Hepatocyte (in vitro differentiated cells): ENCODE results near the gene ARHGAP10. TPM values are rescaled to one million over a fixed set of nuclear protein-coding genes. Genes with fewer than 3 reads are reported as not detected.

ENCODE experiments used
- DNase-seq: peaks from one replicate; pipeline ENCODE4 v3.0.0-alpha.2; 2016; ENCODE audit warnings: low spot score
- H2AFZ ChIP-seq: fragments of 200-600 bp; sonication (generic); 2 replicates; pipeline ENCODE4 v1.6.0; 2016; ENCODE audit warnings: antibody characterized with exemption, mild to moderate bottlenecking
- H3K27ac ChIP-seq: fragments of 200-600 bp; sonication (generic); 2 replicates; pipeline ENCODE4 v1.5.1; 2016; ENCODE audit warnings: mild to moderate bottlenecking
- H3K27me3 ChIP-seq: fragments of 200-600 bp; sonication (generic); 2 replicates; pipeline ENCODE4 v1.6.1; 2016
- H3K36me3 ChIP-seq: fragments of 200-600 bp; sonication (generic); replicated peaks from 2 replicates; pipeline ENCODE4 v1.5.1; 2016; ENCODE audit warnings: low read depth; ENCODE audit not compliant: insufficient read depth
- H3K4me1 ChIP-seq: fragments of 200-600 bp; sonication (generic); 2 replicates; pipeline ENCODE4 v1.5.1; 2016; ENCODE audit warnings: mild to moderate bottlenecking, moderate library complexity; ENCODE audit not compliant: insufficient read depth
- H3K4me2 ChIP-seq: fragments of 200-600 bp; sonication (generic); 2 replicates; pipeline ENCODE4 v1.6.0; 2016
- H3K4me3 ChIP-seq: fragments of 200-600 bp; sonication (generic); 2 replicates; pipeline ENCODE4 v1.5.1; 2016; ENCODE audit warnings: mild to moderate bottlenecking
- H3K79me2 ChIP-seq: fragments of 200-600 bp; sonication (generic); 2 replicates; pipeline ENCODE4 v1.6.0; 2017; ENCODE audit warnings: mild to moderate bottlenecking
- H3K9me2 ChIP-seq: fragments of 200-600 bp; sonication (generic); replicated peaks from 2 replicates; pipeline ENCODE4 v1.6.0; 2017; ENCODE audit warnings: mild to moderate bottlenecking; ENCODE audit not compliant: insufficient read depth
- H3K9me3 ChIP-seq: fragments of 200-600 bp; sonication (generic); 2 replicates; pipeline ENCODE4 v1.5.1; 2016; ENCODE audit warnings: low read depth, mild to moderate bottlenecking
- H4K20me1 ChIP-seq: fragments of 200-600 bp; sonication (generic); 2 replicates; pipeline ENCODE4 v1.6.0; 2016; ENCODE audit warnings: mild to moderate bottlenecking; ENCODE audit not compliant: insufficient read depth, poor library complexity, severe bottlenecking
- CTCF ChIP-seq: fragments of 200-600 bp; sonication (generic); IDR thresholded peaks from 2 replicates; pipeline ENCODE4 v1.5.1; 2016; ENCODE audit warnings: antibody characterized with exemption, mild to moderate bottlenecking; ENCODE audit not compliant: poor library complexity
- EZH2 ChIP-seq: fragments of 200-600 bp; sonication (generic); IDR thresholded peaks from 2 replicates; pipeline ENCODE4 v1.6.1; 2016; ENCODE audit warnings: antibody characterized with exemption, mild to moderate bottlenecking, borderline replicate concordance
- EZH2phosphoT487 ChIP-seq: fragments of 200-600 bp; sonication (generic); IDR thresholded peaks from one replicate; pipeline ENCODE4 v1.6.1; 2018; ENCODE audit warnings: antibody characterized with exemption, mild to moderate bottlenecking, low read depth, moderate library complexity; ENCODE audit not compliant: unreplicated experiment, severe bottlenecking
- WGBS: methylation state at CpG from one replicate; pipeline ENCODE4 v1.1.6; 2016; ENCODE audit warnings: low lambda C conversion rate; ENCODE audit errors: missing lambda C conversion rate; 5-methylcytosine and 5-hydroxymethylcytosine counted together
- polyA plus RNA-seq: library from polyadenylated mRNA; unstranded; fragments of >200 nt; fragmentation: Nextera tagmentation; extraction: Ambion mirVana; gene quantifications from 2 replicates; pipeline ENCODE4 v1.2.1, GENCODE V29; 2016
- total RNA-seq: library from RNA; depleted of rRNA; stranded (reverse); fragments of >200 nt; gene quantifications from 2 replicates; pipeline ENCODE4 v1.2.3, GENCODE V29; 2014

ARHGAP10 gene
- total and polyA plus RNA-seq, 2 experiments from 2014 or later = 16.8 to 23.4 TPM

- Histone ChIP-seq H3K9me2 (no peaks in the 10 kb centered on the region), H3K9me3 (no peaks in the 10 kb centered on the region), H3K36me3 (no peaks in the 10 kb centered on the region), H3K4me2 (no peak overlapping the region), H2AFZ (no peak overlapping the region), H3K27ac (peak overlapping the region; percentile 9), H3K27me3 (no peaks in the 10 kb centered on the region), H3K4me3 (no peak overlapping the region), H3K79me2 (peaks cover 36% of the 10 kb centered on the region), H4K20me1 (no peaks in the 10 kb centered on the region), H3K4me1 (peaks cover 16% of the 10 kb centered on the region)
- TF ChIP-seq CTCF (no peak), EZH2 (no peak), EZH2phosphoT487 (no peak)
- DNase-seq = peak; percentile 62
Measured at GRCh38 chr4:147822128-147822527, 90.2 kb downstream of the ARHGAP10 start.

GRCh38 chr4:147823130-147823529 is 91.2 kb downstream of the ARHGAP10 start:
- H3K36me3 ChIP-seq = no peaks in the 10 kb centered on the region
- H3K4me1 ChIP-seq = peaks cover 16% of the 10 kb centered on the region
- H3K9me3 ChIP-seq = no peaks in the 10 kb centered on the region
- H3K27me3 ChIP-seq = no peaks in the 10 kb centered on the region
- no peaks in the 10 kb centered on the region for H3K9me2 ChIP-seq
- 89% methylated on average over 3 of the region's 3 CpGs for WGBS
- no peak overlapping the region for H3K4me3 ChIP-seq
- no peak overlapping the region for H3K27ac ChIP-seq
- DNase-seq = no peak
- TF ChIP-seq CTCF (no peak), EZH2phosphoT487 (no peak), EZH2 (no peak)
- no peak overlapping the region for H3K4me2 ChIP-seq
- peaks cover 26% of the 10 kb centered on the region for H3K79me2 ChIP-seq
- H4K20me1 ChIP-seq = no peaks in the 10 kb centered on the region
- H2AFZ ChIP-seq = no peak overlapping the region

- peaks cover 19% of the 10 kb centered on the region for H3K79me2 ChIP-seq
- H3K4me1 ChIP-seq = peaks cover 20% of the 10 kb centered on the region
- H3K27me3 ChIP-seq = no peaks in the 10 kb centered on the region
- no peak for DNase-seq
- no peak overlapping the region for H3K4me2 ChIP-seq
- no peaks in the 10 kb centered on the region for H3K36me3 ChIP-seq
- 100% methylated on average over 5 of the region's 5 CpGs for WGBS
- H3K9me2 ChIP-seq = no peaks in the 10 kb centered on the region
- H3K4me3 ChIP-seq = no peak overlapping the region
- H3K9me3 ChIP-seq = no peaks in the 10 kb centered on the region
- H2AFZ ChIP-seq = no peak overlapping the region
- H3K27ac ChIP-seq = no peak overlapping the region
- TF ChIP-seq EZH2phosphoT487 = no peak
- TF ChIP-seq CTCF = no peak
- no peak for TF ChIP-seq EZH2
- H4K20me1 ChIP-seq = no peaks in the 10 kb centered on the region
Measured at GRCh38 chr4:147824316-147824715, 92.4 kb downstream of the ARHGAP10 start.

GRCh38 chr4:147824884-147825283 is 93.0 kb downstream of the ARHGAP10 start:
- Histone ChIP-seq H3K79me2 (peaks cover 13% of the 10 kb centered on the region), H3K4me1 (peaks cover 25% of the 10 kb centered on the region)
- 100% methylated on average over 4 of the region's 4 CpGs for WGBS

More at GRCh38 chr4:147824884-147825283, 93.0 kb downstream of the ARHGAP10 start:
- H3K4me3 ChIP-seq = no peak overlapping the region
- no peak for TF ChIP-seq CTCF
- TF ChIP-seq EZH2phosphoT487 = no peak
- no peak for TF ChIP-seq EZH2
- H4K20me1 ChIP-seq = no peaks in the 10 kb centered on the region
- no peaks in the 10 kb centered on the region for H3K9me3 ChIP-seq
- H3K9me2 ChIP-seq = no peaks in the 10 kb centered on the region
- no peak overlapping the region for H3K4me2 ChIP-seq
- no peaks in the 10 kb centered on the region for H3K36me3 ChIP-seq
- no peak for DNase-seq
- no peaks in the 10 kb centered on the region for H3K27me3 ChIP-seq
- H2AFZ ChIP-seq = no peak overlapping the region
- no peak overlapping the region for H3K27ac ChIP-seq
